GM19239 (cell line): ENCODE data around the gene FBXO2.
A peak's percentile ranks its signal among the peaks of the same experiment; 100 is the strongest.

Experiments used
- DNase-seq: peaks from one replicate; pipeline ENCODE4 v3.0.0; 2011; ENCODE audit warnings: low spot score; ENCODE audit not compliant: insufficient read length
- FAIRE-seq: peaks from 2 replicates; lab custom pipeline; 2011; peaks lifted over from hg19 to GRCh38; lab: Jason Lieb, UNC

FBXO2 gene

DNA sequence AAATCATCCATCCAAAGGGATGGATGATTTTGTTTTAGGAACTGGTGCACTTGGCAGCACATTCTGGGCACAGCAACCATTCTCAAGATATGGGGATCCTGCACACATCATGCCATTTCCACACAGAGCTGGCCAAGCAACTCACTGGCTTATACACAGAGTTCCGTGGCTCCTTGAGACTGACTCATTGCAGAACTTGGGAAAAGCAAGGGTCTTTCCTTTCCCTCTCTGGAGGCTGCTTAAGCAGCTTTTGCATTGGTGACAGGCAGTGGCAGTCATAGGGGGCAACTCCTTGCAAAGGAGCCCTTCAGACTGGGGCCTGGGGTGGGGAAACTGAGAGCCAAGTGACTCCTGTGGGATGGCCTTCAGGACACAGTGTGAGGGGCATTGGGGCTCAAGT, 28.6 kb upstream of the FBXO2 start:
- FAIRE-seq = no peak

DNA sequence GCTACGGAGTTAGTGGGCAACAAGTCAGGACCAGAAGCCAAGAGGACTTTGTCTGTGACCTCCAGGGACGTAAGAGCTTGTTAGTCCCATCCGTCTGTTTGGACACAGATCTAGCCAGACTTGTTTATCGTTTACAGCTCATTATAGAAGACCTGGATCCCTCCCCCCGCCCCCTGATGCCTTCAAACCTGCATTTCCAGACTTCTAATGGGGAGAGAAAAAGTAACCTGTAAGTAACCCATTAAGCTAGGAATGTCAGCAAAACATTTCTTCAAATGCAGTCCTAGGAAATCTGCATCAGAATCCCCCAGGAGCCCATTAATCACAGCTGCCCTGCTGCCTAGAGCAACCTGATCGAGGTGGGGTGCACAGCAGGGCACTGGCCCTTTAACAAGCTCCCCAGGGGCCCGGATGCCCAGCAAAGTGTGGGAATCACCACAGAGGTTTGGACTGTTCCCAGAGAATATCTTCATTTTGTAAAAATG, 28.1 kb upstream of the FBXO2 start:
- no peak for FAIRE-seq

More for the DNA sequence above, 28.6 kb upstream of the FBXO2 start:
- DNase-seq = no peak

DNA sequence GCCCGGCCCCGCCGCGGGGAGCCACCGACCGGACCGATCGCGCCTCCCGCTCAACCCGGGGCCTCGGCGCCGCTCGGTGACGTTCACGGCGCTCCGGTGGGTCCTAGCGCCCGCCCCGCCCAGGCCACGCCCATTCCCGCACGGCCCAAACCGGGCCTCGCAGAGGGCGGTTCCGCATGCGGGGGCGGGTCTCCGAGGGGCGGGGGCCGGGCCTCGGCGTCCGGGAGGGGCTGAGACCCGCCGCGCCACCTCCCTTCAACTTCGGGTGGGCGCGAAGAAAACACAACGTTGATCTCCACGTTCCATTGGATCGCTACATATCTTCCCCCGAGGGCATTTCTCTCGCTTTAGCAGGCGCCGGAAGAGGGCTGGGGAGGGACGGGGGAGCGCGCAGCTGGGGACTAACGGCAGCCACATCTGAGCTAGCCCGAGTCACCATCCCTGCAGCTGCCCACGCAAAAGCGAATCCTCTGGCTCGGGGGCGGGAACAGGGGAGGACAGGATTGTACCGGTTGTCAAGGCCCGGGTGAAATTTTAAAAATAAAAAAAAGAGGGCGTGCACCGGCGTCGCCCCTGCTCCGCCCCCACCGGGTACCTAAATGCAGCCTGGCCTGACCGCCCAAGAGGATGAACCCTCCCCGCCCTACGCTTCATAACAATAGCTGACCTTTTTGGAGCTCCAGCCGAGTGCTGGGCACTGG, 27.0 kb upstream of the FBXO2 start, which contains the start of gene MAD2L2:
TSS of gene MAD2L2 (minus strand) at position 78 of the 701 bp plus-strand sequence. CDS start 547 bp downstream, outside the sequence.
- DNase-seq (peak; percentile 97), FAIRE-seq (peak; percentile 86)

More for the DNA sequence above, 28.1 kb upstream of the FBXO2 start:
- no peak for DNase-seq

DNA sequence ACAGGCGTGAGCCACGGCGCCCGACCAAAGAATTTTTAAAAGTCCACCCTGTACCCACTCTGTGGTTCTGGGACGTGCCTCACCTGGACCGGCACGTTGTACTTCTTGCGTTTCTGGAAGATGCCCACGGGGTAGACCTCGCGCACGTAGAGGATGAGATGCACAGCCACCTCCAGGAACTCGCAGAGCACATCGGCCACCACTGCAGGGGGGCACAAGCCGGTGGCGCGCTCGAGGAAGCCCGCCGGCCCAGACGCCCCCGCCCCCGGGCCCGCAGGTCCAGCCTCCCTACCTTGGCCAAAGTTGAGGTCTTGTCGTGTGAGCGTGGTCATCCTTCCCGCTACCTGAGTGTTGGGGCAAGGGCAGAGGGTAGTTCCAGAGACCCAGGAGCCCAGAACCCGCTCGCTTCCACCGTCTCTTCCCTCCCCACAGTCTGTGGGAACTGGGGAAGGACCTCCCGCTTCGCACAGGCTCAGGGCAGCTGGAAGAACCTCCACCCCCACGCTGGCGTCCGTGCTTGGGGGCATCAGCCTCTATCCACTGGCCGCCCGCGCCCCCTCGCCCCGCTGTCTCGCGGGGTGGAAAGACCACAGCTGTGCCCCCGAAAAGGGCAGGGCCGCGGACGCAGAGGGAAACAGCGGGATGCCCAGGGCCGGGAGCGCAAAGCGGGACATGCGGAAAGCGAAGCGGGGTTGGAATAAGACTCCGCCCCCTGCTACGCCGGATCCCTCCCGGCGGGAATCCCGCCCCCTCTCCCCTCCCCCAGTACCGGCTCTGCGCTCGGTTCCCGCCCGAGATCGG, 26.2 kb upstream of the FBXO2 start:
- no peak for FAIRE-seq
- DNase-seq = no peak

DNA sequence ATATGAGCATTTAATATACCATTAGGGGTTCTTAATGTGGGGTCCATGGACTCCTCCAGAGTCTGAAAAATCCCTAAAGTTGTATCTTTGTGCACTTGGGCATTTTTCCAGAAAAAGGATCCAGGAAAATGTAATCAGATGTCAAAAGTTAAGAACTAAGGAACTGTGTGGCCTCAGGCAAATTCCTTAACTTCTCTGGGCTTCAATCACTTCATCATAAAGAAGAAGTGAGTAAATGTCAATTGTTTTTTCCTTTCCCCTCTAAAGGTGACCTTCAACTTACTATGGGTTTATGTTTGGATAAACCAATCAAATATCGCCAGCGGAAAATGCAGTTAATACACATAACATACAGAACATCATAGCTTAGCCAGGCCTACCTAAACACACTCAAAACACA, 24.2 kb upstream of the FBXO2 start:
- FAIRE-seq (no peak), DNase-seq (no peak)

DNA sequence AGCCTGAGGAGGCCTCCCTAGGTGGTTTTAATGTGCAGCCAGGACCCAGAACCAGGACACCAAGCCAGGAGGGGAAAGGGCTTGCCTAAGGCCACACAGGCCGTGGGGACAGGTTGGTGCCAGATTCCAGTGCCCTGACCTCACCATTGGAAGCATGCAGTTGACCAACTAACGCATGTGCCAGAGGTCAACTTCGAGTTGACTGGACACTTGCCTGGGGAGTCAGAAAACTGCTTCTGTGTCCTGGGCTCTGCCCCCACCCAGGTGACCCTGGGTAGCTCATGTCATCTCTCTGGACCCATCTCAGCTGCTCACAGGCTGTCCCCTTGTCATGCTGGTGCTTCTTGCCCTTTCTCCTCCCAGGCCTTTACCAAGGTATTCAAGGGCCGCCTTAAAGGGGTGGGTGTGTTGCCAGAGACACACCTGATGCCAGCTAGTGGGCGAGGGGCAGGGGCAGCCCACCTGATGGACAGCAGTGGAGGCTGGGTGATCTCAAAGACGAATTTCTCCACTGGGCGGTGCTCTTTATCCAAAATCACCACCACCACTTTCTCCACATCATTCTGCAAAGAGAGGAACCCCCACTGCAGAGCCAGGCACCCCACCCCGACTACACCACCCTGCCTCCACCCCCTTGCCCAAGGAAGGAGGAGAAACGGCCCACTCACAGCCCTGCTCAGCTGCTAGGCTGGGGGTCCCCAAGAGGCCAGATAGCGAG, 22.3 kb upstream of the FBXO2 start:
- DNase-seq (no peak), FAIRE-seq (no peak)

DNA sequence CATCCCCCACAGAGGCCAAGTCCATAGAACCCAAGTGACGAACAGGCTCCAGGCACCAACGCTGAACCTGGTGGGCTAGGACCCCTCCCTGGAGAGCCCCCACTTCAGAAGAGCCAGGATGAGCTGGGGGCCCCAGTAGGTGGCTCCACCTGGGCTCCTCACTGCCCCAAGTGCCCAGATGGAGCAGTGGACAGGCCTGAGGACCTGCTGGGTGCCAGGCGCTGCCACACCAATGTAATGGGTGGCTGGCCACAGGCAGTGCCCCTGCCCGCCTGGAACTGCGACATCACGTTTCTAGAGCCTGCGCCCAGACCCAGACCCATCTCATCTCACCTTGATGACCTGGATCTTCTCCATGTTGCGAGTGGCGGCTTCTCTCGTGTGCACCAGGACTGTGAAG, 21.1 kb upstream of the FBXO2 start:
- DNase-seq (no peak), FAIRE-seq (no peak)

DNA sequence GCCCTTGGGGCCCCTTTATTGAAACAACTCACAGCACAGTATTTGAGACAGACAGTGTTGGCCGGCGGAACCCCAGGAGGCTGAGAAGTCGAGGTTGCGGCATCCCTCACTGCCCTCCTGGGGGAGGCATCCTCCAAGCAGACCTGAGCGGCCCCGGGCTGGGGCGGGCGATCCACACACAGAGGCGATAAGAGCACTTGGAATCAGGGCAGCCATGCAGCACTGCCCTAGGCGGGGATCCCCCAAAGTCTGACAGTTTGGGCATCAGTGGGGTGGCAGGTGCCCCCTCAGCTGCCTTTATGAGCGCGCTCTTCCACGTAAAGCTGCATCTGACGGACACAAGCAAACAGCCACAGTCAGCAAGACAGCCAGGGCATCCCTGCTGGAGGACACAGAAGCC, 20.3 kb upstream of the FBXO2 start:
- DNase-seq (no peak), FAIRE-seq (no peak)

DNA sequence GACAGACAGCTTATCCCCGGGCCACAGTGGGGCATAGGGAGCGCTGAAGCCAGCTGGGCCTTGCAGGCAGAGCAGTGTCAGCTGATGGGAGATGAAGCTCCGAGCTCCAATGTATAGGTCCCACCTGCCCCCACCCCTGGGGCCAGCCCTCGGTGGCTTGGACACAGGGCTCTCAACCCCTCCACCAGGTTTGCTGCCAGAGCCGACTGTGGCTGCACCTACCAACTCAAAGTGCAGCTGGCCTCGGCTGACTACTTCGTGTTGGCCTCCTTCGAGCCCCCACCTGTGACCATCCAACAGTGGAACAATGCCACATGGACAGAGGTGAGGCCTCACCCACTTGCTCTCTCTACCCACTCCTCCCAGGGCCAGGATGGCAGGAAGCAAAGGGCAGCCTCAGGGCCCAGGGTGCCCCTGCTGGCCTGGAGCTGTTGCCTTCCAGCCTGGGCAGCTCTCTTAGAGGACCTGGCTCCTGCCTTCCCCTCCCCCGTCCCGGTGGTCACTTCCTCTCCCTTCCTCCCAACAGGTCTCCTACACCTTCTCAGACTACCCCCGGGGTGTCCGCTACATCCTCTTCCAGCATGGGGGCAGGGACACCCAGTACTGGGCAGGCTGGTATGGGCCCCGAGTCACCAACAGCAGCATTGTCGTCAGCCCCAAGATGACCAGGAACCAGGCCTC, 19.0 kb upstream of the FBXO2 start:
- no peak for FAIRE-seq
- no peak for DNase-seq

DNA sequence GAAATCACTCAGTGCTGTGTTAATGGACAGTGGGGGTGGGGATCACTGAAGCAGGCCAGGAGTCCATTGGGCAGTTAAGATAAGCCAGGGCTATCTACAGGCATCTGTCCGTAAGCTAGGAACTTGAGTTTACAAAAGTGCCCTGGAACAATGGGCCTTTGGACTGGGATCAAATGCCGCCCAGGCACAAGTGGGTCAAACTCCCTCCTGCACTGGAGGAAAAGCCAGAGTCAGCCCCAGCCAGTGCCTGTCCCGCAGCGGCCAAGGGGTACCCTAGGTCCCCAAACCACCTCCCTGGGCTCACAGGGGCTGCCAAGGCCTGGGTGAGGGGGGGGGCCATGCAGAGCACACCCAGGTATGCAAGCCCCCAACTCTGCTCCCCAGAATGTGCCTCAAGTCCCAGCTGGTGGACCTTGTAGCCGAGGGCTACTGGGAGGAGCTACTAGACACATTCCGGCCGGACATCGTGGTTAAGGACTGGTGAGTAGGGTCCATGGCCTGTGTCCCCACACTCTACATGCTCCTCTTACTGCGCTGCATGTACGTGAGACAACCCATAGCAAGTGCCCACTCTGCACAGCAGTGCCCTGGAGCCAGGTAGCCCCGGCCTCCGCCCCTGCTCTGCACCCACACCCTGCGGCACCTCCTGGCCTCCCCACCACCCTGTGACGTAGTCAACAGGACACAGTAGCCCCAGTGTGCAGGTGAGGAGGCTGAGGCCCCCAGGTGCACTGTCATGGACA, 17.5 kb upstream of the FBXO2 start:
- FAIRE-seq (no peak), DNase-seq (no peak)

DNA sequence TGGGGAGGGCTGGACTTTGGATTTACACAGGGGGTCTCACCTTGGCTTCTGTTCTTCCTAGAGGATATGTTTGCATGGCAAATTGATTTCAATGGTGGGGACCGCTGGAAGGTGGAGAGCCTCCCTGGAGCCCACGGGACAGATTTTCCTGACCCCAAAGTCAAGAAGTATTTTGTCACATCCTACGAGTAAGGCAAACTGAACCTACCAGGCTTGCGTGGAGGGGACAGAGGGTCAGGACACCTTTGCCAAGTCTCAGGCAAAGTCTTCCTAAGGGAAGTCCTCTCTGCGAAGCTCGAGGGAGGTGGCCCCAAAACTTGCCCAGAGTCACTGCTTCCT, 16.9 kb upstream of the FBXO2 start:
- FAIRE-seq (no peak), DNase-seq (no peak)

DNA sequence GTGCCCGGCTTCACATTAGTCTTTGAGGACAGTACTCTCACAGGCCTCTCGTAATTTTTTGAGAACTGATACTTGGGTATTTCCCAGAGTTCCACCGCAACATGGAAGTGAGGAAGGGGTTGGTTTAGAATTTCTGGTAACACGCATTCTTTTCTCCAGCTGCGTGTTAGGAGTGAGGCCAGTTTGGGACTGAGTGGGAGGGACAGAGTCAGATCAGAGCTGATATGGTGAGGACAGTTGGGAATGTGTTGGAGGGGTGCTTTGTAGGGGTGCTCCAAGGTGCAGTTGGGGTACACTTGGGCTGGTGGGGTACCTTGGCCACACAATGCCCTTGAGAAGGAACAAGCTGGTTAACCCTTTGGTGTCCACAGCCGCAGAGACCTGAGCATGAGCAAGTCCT, 16.5 kb upstream of the FBXO2 start:
- FAIRE-seq (no peak), DNase-seq (no peak)

DNA sequence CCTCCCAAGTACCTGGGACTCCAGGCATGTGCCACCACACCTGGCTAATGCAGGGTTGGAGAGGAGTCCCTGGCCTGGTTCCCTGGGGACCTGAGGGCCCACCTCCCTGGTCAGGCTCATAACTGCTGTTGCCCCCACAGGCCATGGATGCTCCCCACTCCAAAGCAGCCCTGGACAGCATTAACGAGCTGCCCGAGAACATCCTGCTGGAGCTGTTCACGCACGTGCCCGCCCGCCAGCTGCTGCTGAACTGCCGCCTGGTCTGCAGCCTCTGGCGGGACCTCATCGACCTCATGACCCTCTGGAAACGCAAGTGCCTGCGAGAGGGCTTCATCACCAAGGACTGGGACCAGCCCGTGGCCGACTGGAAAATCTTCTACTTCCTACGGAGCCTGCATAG, 14.3 kb upstream of the FBXO2 start:
- FAIRE-seq = no peak
- no peak for DNase-seq

DNA sequence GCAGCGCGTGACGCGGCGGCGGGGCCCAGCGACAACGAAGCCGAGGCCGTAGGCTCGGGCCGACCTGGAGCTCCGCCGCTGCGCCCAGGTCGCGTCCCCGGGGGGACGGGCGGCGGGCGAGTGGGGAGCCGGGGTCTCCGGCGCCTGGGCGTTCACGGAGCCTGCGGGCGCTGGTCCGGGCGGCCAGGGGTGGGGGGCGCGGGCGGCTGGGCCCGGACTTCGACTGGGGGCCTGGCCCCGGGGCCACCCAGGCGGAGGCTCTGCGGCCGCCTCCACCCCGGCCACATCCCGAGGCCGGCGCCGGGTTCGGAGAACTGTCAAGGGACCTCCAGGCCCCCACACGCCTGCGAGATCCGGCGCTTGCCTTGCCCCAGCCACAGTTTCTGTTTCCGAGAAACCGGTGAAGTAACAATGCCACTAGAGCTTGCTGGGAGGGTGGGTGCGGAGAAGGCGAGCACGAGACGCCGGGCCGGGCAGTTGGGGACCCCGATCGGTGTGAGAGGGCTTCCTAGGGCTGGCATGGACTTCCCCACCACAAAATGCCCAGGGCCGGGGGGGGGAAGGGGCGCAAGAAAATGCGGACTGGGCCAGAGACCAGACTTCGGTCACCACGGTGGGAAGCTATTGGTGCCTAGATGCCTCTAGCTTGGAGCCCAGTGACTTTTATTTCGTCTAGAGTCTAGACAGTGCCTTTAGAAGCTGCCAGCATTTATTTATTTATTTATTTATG, 10.3 kb upstream of the FBXO2 start:
- DNase-seq = peak; percentile 73
- FAIRE-seq = peak; percentile 96

DNA sequence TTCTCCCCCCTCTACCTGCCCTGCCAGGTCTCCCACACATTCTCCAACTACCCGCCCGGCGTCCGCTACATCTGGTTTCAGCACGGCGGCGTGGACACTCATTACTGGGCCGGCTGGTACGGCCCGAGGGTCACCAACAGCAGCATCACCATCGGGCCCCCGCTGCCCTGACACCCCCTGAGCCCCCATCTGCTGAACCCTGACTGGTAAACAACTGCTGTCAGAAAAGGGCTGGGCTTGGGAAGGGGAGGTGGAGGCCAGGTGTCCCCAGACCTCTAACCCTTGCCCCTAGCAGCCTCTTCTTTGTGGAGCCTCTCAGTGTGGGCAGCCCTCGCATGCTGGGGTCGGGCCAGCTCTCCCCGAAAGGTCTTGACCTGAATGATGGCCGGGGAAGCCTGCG, 6.9 kb upstream of the FBXO2 start:
- no peak for FAIRE-seq

DNA sequence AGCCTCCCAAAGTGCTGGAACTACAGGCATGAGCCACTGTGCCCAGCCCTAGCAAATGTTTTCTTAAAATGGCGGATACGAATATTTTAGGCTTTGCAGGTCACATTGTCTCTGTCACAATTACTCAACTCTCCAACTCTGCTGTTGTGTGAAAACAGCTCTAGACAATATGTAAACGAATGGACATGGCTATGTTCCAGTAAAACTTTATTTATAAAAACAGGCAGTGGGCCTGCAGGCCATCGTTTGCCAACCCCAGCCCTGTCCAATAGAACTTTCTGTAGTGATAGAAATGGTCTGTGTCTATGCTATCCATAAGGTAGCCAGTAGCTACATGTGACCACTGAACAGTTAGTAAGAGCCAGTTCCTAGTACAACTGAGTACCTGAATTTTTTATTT, 5.5 kb upstream of the FBXO2 start:
- FAIRE-seq (no peak), DNase-seq (no peak)

More for the DNA sequence above, 6.9 kb upstream of the FBXO2 start:
- DNase-seq = no peak

DNA sequence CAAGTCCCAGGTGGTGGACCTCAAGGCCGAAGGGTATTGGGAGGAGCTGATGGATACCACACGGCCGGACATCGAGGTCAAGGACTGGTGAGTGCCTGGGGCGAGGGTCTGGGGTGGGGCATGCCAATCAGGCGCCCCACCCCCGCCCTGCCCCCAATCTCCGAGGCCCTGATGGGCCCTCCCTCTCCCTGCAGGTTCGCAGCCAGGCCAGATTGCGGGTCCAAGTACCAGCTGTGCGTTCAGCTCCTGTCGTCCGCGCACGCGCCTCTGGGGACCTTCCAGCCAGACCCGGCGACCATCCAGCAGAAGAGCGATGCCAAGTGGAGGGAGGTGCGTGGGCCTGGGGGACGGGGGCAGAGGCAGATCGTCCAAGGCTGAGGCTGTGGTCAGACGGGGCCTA, 4.3 kb upstream of the FBXO2 start:
- DNase-seq = no peak
- no peak for FAIRE-seq

DNA sequence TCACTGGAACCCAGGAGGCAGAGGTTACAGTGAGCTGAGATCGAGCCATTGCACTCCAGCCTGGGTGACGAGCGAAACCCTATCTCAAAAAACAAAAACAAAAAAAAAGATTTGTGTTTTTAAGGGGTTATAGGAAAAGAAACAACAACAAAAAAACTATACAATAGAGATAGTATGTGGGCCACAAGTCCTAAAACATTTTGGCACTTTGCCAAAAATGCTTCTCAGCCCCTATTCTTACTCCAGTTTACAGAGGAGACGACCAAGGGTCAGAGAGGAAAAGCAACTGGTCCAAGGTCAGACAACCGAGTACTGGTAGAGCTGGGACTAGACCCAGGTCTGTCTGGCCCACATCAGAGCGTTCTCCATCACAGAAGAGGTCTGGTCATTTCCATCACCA, 3.4 kb upstream of the FBXO2 start:
- FAIRE-seq = no peak
- DNase-seq = no peak
